MCF 10A (cell line): ENCODE measurements around the gene CEP290. TPM values are rescaled to one million over a fixed set of nuclear protein-coding genes. Genes with fewer than 3 reads are reported as not detected.

Experiments
- BruUV-seq: library from RNA; stranded (reverse); fragments of 400-500 nt; replicated peaks from 2 replicates; lab custom pipeline; 2021; lab: Mats Ljungman, UMichigan
- CTCF ChIA-PET: fragments of 300-600 bp; sonication (Branson Sonifier 250); formaldehyde crosslinking; extraction: SDS; loops from one replicate; lab custom pipeline; 2021; ENCODE audit warnings: antibody characterized with exemption, inconsistent platforms; lab: Yijun Ruan, JAX
- POLR2A ChIA-PET: fragments of 300-600, 350-650 bp; sonication (Branson Sonifier 250); formaldehyde crosslinking; extraction: SDS; loops from one replicate; lab custom pipeline; 2020; ENCODE audit warnings: antibody characterized with exemption, inconsistent platforms; lab: Yijun Ruan, JAX
- DNase-seq: peaks from one replicate; pipeline ENCODE4 v3.0.0-alpha.2; 2018; ENCODE audit not compliant: unreplicated experiment
- H3K27ac Mint-ChIP-seq: one replicate; pipeline ENCODE4 v1.8.0; 2022; ENCODE audit warnings: mild to moderate bottlenecking, low read depth, mixed read lengths; ENCODE audit not compliant: unreplicated experiment
- H3K27me3 Mint-ChIP-seq: one replicate; pipeline ENCODE4 v1.8.0; 2022; ENCODE audit warnings: mixed read lengths; ENCODE audit not compliant: insufficient read depth, unreplicated experiment
- H3K36me3 Mint-ChIP-seq: one replicate; pipeline ENCODE4 v1.8.0; 2022; ENCODE audit warnings: mild to moderate bottlenecking, moderate library complexity, mixed read lengths; ENCODE audit not compliant: insufficient read depth, unreplicated experiment
- H3K4me1 Mint-ChIP-seq: one replicate; pipeline ENCODE4 v1.8.0; 2022; ENCODE audit warnings: mixed read lengths; ENCODE audit not compliant: insufficient read depth, unreplicated experiment
- H3K4me3 Mint-ChIP-seq: one replicate; pipeline ENCODE4 v1.8.0; 2022; ENCODE audit warnings: mild to moderate bottlenecking, moderate library complexity, mixed read lengths; ENCODE audit not compliant: unreplicated experiment
- H3K9me3 Mint-ChIP-seq: one replicate; pipeline ENCODE4 v1.8.0; 2022; ENCODE audit warnings: mixed read lengths; ENCODE audit not compliant: unreplicated experiment
- intact Hi-C: fragments of 100-400 bp; cut with micrococcal nuclease; formaldehyde crosslinking; loops from 2 replicates; pipeline ENCODE4 v1.14.1; 2022
- total RNA-seq: library from RNA; stranded (reverse); gene quantifications from 2 replicates; pipeline ENCODE4 v1.2.3, GENCODE V29; 2022
- TF ChIP-seq, protein P1 (sequence below): fragments of 200-600 bp; IDR thresholded peaks from one replicate; pipeline ENCODE4 v1.8.0; 2022; ENCODE audit warnings: antibody characterized with exemption, mild to moderate bottlenecking; ENCODE audit not compliant: unreplicated experiment

The CEP290 gene
- total RNA-seq, 1 experiment from 2014 or later = 22.3 TPM

DNA sequence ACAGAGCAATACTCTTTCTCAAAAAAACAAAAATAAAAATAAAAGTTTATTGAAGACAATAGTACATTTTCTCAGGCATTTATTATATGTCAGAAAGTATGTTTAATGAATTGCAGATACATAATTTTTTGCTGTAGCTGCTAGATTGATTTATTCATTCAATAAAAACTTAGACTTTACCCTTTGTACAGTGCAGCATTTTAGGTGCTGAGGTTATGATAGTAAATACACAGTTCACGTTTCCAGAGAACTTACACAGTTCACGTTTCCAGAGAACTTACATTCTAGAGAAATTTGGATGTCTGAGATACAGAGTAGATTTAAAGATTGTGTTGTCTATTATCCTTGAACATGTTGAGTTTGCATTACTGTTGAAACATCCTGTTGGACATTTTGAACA lies 25.5 kb upstream of the CEP290 start:
- Mint-ChIP-seq H3K4me3 (no peak overlapping the region), H3K9me3 (no peaks in the 10 kb centered on the region), H3K27me3 (no peaks in the 10 kb centered on the region), H3K27ac (peak overlapping the region; percentile 36), H3K36me3 (peaks cover 66% of the 10 kb centered on the region), H3K4me1 (no peaks in the 10 kb centered on the region)
- no TSS peak for BruUV-seq
- DNase-seq = no peak
- TF ChIP-seq, protein P1, sequence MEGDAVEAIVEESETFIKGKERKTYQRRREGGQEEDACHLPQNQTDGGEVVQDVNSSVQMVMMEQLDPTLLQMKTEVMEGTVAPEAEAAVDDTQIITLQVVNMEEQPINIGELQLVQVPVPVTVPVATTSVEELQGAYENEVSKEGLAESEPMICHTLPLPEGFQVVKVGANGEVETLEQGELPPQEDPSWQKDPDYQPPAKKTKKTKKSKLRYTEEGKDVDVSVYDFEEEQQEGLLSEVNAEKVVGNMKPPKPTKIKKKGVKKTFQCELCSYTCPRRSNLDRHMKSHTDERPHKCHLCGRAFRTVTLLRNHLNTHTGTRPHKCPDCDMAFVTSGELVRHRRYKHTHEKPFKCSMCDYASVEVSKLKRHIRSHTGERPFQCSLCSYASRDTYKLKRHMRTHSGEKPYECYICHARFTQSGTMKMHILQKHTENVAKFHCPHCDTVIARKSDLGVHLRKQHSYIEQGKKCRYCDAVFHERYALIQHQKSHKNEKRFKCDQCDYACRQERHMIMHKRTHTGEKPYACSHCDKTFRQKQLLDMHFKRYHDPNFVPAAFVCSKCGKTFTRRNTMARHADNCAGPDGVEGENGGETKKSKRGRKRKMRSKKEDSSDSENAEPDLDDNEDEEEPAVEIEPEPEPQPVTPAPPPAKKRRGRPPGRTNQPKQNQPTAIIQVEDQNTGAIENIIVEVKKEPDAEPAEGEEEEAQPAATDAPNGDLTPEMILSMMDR = no peak
- POLR2A ChIA-PET = no interaction called here
- CTCF ChIA-PET = no interaction called here
- intact Hi-C loops = no loop called here

DNA sequence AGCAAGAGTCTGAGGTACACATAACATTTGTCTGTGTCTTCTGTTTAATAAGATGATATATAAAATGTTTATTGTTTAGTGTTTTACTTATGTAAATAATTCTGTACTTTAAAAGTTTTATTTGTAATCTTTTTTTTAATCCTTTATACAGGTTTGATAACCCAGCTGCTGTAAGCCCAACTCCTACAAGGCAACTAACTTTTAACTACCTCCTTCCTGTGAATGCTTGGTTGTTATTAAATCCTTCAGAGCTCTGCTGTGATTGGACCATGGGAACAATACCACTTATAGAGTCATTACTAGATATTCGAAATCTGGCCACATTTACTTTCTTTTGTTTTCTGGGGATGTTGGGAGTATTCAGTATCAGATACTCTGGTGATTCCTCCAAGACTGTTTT lies 24.3 kb upstream of the CEP290 start:
- H3K36me3 Mint-ChIP-seq = peaks cover 74% of the 10 kb centered on the region
- no peak overlapping the region for H3K27ac Mint-ChIP-seq
- no peak for DNase-seq
- H3K9me3 Mint-ChIP-seq = no peaks in the 10 kb centered on the region
- no TSS peak for BruUV-seq
- H3K4me3 Mint-ChIP-seq = no peak overlapping the region
- H3K27me3 Mint-ChIP-seq = no peaks in the 10 kb centered on the region
- POLR2A ChIA-PET = interaction anchor here (0.9 kb wide), 1 partner anchor 24 kb away, joined by 6 read pairs; the partner anchor contains the start of genes CEP290 and TMTC3
- intact Hi-C loops = no loop called here
- TF ChIP-seq, protein P1 = no peak
- peaks cover 5% of the 10 kb centered on the region for H3K4me1 Mint-ChIP-seq
- CTCF ChIA-PET = no interaction called here

DNA sequence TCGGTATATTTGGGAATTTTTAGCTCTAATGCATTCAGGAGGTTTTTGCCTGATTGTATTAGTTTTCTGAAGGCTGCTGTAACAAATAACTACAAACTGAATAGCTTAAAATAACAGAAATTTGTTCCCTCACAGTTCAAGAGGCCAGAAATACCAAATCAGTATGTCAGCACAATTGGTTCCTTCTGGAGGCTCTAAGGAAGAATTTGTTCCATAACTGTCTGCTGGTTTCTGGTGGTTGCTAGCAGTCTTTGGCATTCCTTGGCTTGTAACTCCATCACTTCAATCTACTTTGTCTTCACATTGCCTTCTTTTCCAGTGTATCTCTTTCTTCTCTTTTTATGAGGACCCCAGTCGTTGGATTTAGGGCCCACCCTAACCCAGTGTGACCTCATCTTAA lies 21.5 kb upstream of the CEP290 start:
- TF ChIP-seq, protein P1 = no peak
- H3K4me1 Mint-ChIP-seq = peaks cover 5% of the 10 kb centered on the region
- no TSS peak for BruUV-seq
- intact Hi-C loops = no loop called here
- no peaks in the 10 kb centered on the region for H3K9me3 Mint-ChIP-seq
- H3K27ac Mint-ChIP-seq = no peak overlapping the region
- peaks cover 60% of the 10 kb centered on the region for H3K36me3 Mint-ChIP-seq
- ChIA-PET CTCF (interaction anchor here (0.6 to 0.7 kb wide), 2 partner anchors 59 to 854 kb away, joined by 3 to 5 read pairs; no protein-coding TSS in a partner anchor), POLR2A (interaction anchor here (0.6 kb wide), 1 partner anchor 18 kb away, joined by 3 read pairs; no protein-coding TSS in a partner anchor)
- H3K27me3 Mint-ChIP-seq = no peaks in the 10 kb centered on the region
- no peak for DNase-seq
- H3K4me3 Mint-ChIP-seq = no peak overlapping the region

DNA sequence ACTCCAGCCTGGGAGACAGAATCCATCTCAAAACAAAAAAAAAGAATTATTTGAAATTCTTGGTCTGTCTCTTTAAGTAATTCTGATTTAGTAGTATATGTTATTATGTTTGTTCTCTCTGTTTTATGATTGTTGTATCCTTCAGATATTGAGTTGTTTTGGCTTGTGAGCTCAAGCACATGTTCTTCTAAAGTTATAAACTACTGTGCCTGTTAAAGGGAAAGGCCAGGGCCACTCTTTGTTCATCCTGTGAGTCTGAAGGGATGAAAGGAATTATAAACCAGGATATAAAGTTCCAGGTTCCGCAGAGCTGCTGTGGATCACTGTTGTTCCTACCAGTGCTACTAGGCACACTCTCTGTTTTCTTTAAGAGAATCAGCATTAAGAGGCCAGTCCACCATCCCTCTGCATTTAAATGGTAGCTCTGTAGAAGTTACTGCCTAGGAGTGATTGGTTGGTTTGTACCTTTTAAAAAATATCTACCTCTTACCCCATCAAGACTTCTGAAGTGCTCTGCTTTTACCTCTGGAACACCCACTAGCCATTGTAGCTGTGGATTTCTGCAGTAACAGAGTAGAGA lies 14.3 kb upstream of the CEP290 start:
- CTCF ChIA-PET = interaction anchor here (0.6 to 3.2 kb wide), 6 partner anchors 10 to 863 kb away, joined by 3 to 20 read pairs (median 4); partner anchors contain the start of gene KITLG
- H3K36me3 Mint-ChIP-seq = peaks cover 17% of the 10 kb centered on the region
- no peaks in the 10 kb centered on the region for H3K4me1 Mint-ChIP-seq
- H3K27ac Mint-ChIP-seq = peak overlapping the region; percentile 22
- no TSS peak for BruUV-seq
- H3K9me3 Mint-ChIP-seq = no peaks in the 10 kb centered on the region
- TF ChIP-seq, protein P1 = no peak
- POLR2A ChIA-PET = interaction anchor here (4.1 kb wide), 1 partner anchor 14 kb away, joined by 18 read pairs; the partner anchor contains the start of genes CEP290 and TMTC3
- DNase-seq = no peak
- no peak overlapping the region for H3K4me3 Mint-ChIP-seq
- intact Hi-C loops = no loop called here
- no peaks in the 10 kb centered on the region for H3K27me3 Mint-ChIP-seq
